ENCODE measurements around the gene SEMA3B.
"Not testable (repeated sequence)": the region's sequence is repeated elsewhere in the genome, so short reads cannot be mapped to it uniquely, and the experiment has no call there.

SEMA3B gene

DNA sequence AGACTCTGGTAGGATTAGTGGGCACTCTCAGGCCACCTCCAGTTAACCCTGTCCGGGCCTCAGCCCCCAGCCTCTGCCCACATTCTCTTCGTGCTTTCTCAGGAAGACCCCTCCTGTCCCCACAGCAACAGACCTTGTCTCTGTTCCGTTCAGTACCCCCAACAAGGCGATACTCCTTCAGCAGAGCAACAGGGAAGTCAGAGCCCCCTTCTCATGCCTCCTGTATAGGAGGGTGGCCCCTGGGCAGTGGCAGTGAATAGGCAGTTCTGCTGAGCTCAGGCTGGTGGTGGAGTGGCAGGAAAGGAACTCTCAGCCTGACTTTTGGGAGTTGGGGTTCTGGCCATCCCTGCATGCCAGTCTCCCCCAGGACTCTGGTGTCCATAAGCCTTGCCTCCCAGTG is 513 bp downstream of the SEMA3B start:
- DNase-seq = no peak
- in situ Hi-C loops (cut with MboI; ENCODE audit: low pct_unique_long_range_greater_than_20kb, low sequenced_read_pairs) = no loop called here

DNA sequence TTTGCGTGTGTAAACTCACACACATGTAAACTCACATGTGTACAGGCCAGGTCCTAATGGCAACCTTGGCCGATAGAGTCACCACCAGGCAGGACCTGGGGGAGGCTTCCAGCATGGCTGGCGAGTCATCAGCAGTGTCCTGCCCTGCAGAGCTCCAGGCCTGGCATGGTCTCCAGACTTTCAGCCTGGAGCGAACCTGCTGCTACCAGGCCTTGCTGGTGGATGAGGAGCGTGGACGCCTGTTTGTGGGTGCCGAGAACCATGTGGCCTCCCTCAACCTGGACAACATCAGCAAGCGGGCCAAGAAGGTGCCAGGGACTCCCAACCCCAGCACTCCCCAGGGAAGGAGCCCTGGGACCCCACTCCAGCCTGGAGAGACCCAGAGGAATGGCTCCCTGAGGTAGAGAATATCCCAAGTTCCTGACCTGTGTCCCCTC is 1.0 kb downstream of the SEMA3B start:
- DNase-seq = no peak

DNA sequence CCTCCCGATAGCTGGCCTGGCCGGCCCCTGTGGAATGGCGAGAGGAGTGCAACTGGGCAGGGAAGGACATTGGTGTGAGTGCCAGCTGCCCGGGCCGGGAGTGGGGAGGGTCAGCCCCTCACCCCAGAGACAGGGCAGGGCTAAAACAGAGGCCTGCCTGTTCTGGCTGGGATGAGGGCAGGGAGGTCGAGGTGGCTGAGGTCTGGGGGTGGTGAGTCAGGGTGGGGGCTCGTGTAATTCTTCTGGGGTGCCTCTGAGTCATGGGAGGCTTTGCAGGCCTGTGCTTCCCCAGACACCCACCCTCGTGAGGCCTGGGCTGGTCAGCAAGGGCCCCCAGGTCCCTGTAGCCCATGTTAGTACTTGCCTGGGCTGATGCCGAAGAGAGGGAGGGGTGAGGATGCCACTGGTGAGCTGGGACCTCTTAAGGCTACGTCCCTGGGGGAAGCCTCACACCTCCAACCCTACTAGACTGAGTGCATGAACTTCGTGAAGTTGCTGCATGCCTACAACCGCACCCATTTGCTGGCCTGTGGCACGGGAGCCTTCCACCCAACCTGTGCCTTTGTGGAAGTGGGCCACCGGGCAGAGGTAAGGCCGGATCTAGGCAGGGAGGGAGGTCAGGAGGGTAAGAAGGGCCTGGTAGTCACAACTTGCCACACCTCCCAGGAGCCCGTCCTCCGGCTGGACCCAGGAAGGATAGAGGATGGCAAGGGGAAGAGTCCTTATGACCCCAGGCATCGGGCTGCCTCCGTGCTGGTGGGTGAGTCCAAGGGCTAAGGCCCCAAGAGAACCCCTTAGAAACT is 1.7 kb downstream of the SEMA3B start:
- in situ Hi-C loops (cut with MboI; ENCODE audit: low pct_unique_long_range_greater_than_20kb, low sequenced_read_pairs) = no loop called here
- no peak for DNase-seq

More for the DNA sequence above, 1.0 kb downstream of the SEMA3B start:
- in situ Hi-C loops (cut with MboI; ENCODE audit: low pct_unique_long_range_greater_than_20kb, low sequenced_read_pairs) = no loop called here

DNA sequence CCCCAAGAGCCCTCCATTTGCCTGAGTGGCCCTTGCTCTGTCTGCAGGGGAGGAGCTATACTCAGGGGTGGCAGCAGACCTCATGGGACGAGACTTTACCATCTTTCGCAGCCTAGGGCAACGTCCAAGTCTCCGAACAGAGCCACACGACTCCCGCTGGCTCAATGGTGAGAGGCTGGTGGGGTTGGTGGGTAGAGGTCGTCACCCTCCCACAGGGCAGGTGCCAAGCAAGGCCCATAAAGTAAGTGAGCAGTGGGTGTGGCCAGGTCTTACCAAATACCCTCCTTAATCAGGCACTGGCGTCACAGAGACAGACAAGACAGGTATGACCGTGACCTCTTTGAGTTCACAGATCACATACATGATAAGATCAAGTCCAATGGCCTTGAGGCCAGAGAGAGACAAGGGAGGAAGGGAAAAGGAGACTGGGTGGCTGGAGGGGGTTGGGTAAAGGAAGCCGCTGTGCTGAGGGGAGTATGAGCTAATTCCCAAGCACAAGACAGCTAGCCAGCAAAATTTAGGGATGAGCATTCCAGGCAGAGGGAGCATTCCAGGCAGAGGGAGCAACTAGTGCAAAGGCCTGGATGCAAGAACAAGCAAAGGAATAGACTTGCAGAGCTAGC is 2.5 kb downstream of the SEMA3B start:
- no peak for DNase-seq
- in situ Hi-C loops (cut with MboI; ENCODE audit: low pct_unique_long_range_greater_than_20kb, low sequenced_read_pairs) = no loop called here

DNA sequence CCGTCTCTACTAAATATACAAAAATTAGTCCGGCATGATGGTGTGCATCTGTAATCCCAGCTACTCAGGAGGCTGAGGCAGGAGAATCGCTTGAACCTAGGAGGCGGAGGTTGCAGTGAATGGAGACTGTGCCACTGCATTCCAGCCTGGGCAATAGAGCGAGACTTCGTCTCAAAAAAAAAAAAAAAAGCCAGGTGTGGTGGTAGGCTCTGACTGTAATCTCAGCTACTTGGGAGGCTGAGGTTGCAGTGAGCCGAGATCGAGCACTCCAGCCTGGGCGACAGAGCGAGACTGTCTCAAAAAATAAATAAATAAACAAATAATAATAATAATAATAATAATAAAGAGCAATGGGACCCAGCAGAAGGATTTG is 3.6 kb downstream of the SEMA3B start:
- DNase-seq; in situ Hi-C loops (cut with MboI; ENCODE audit: low pct_unique_long_range_greater_than_20kb, low sequenced_read_pairs): not testable (repeated sequence)

DNA sequence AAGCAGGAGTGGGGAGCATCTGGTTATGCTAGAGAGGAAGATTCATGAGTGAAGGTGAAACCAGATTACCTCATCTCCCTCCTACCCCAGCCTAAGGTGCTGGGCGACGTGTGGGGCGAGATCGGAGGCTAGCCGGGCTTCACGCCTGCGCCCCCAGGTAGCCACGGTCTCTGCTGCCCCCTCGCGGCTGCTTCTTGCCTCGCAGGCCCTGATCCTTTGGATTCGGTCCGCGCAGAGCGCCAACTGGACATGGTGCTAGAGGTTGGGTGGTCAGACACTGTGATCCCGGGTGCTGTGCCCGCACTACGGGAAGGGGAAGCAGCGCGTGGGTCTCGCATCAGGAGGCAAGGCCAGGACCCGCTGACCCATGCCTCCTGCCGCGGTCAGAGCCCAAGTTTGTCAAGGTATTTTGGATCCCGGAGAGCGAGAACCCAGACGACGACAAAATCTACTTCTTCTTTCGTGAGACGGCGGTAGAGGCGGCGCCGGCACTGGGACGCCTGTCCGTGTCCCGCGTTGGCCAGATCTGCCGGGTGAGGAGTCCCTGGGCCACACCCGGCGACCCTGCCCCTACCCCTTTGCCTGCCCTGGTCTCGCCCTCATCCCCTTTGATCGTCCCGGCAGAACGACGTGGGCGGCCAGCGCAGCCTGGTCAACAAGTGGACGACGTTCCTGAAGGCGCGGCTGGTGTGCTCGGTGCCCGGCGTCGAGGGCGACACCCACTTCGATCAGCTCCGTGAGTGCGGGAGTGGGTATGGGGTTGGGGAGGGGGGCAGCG is 4.2 kb downstream of the SEMA3B start:
- in situ Hi-C loops (cut with MboI; ENCODE audit: low pct_unique_long_range_greater_than_20kb, low sequenced_read_pairs) = no loop called here
- peak; percentile 84 for DNase-seq

DNA sequence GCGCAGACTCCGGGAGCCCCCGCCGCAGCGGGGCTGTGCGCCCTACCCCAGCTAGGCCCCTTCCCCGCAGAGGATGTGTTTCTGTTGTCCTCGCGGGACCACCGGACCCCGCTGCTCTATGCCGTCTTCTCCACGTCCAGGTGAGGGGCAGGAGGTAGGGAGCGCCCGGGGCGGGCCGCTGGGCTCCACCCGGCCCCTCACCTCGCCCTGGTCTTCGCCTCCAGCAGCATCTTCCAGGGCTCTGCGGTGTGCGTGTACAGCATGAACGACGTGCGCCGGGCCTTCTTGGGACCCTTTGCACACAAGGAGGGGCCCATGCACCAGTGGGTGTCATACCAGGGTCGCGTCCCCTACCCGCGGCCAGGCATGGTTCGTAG is 4.7 kb downstream of the SEMA3B start:
- no peak for DNase-seq
- in situ Hi-C loops (cut with MboI; ENCODE audit: low pct_unique_long_range_greater_than_20kb, low sequenced_read_pairs) = no loop called here

DNA sequence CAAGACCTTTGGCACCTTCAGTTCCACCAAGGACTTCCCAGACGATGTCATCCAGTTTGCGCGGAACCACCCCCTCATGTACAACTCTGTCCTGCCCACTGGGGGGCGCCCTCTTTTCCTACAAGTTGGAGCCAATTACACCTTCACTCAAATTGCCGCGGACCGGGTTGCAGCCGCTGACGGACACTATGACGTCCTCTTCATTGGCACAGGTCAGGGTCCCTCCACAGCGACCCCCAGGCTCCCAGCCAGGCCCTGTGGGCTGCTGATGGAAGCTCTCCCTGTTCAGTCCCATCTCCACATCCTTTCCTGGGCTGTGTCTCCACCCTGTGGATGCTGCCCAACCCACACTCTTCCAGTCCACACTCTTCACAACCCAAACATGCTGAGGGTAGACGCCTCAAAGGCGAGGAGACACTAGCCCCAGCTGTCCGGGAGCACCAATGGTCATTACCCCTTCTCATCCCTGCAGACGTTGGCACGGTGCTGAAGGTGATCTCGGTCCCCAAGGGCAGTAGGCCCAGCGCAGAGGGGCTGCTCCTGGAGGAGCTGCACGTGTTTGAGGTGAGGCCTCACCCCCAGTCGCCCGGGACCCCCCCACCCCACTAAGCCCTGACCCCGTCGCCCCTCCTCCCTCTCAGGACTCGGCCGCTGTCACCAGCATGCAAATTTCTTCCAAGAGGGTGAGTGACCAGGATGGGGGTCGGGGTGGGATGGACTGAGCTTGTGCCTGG is 5.6 kb downstream of the SEMA3B start:
- in situ Hi-C loops (cut with MboI; ENCODE audit: low pct_unique_long_range_greater_than_20kb, low sequenced_read_pairs) = no loop called here

DNA sequence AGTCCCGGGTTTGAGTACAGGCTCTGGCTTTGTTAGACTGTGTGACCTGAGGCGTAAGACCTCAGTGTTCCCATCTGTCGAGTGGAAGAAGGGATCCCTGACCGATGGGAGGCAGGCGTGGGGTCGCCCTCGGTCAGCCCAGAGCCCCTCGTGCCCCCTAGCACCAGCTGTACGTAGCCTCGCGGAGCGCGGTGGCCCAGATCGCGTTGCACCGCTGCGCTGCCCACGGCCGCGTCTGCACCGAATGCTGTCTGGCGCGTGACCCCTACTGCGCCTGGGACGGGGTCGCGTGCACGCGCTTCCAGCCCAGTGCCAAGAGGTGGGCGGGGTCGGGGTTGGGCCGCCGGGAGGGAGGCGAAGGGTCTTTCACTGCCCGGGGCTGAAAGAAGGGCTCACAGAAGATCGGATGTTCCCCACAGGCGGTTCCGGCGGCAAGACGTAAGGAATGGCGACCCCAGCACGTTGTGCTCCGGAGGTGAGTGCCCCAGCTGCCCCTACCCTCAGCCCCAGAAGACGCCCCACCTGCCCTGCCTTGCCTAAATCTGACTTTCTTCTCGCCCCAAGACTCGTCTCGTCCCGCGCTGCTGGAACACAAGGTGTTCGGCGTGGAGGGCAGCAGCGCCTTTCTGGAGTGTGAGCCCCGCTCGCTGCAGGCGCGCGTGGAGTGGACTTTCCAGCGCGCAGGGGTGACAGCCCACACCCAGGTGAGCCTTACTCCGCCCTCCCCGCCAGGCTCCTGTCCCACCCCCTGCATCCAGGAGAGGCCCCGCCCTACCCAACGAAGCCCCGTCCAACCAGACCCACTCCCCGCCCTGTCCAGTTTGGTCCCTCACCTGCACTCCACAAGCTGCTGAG is 6.4 kb downstream of the SEMA3B start:
- in situ Hi-C loops (cut with MboI; ENCODE audit: low pct_unique_long_range_greater_than_20kb, low sequenced_read_pairs) = no loop called here
- no peak for DNase-seq

More for the DNA sequence above, 5.6 kb downstream of the SEMA3B start:
- DNase-seq = peak; percentile 84

DNA sequence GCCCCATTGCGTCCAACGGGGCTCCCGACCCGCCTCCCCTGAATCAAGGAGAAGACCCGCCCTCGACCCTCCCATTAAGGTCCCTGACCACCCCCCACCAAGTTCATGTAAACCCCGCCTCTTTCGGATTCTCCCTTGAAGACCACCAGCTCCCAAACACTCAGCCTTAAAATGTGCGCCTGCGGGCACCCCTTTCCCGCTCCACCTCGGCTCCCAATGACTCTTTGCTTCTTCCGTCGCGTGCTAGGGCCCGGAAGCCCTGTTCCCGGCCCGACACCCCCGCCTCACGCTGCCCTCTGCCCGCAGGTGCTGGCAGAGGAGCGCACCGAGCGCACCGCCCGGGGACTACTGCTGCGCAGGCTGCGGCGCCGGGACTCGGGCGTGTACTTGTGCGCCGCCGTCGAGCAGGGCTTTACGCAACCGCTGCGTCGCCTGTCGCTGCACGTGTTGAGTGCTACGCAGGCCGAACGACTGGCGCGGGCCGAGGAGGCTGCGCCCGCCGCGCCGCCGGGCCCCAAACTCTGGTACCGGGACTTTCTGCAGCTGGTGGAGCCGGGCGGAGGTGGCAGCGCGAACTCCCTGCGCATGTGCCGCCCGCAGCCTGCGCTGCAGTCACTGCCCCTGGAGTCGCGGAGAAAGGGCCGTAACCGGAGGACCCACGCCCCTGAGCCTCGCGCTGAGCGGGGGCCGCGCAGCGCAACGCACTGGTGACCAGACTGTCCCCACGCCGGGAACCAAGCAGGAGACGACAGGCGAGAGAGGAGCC is 7.2 kb downstream of the SEMA3B start:
- no peak for DNase-seq
- in situ Hi-C loops (cut with MboI; ENCODE audit: low pct_unique_long_range_greater_than_20kb, low sequenced_read_pairs) = no loop called here

DNA sequence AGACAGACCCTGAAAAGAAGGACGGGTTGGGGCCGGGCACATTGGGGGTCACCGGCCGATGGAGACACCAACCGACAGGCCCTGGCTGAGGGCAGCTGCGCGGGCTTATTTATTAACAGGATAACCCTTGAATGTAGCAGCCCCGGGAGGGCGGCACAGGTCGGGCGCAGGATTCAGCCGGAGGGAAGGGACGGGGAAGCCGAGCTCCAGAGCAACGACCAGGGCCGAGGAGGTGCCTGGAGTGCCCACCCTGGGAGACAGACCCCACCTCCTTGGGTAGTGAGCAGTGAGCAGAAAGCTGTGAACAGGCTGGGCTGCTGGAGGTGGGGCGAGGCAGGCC is 7.8 kb downstream of the SEMA3B start:
- DNase-seq = no peak
- in situ Hi-C loops (cut with MboI; ENCODE audit: low pct_unique_long_range_greater_than_20kb, low sequenced_read_pairs) = no loop called here

DNA sequence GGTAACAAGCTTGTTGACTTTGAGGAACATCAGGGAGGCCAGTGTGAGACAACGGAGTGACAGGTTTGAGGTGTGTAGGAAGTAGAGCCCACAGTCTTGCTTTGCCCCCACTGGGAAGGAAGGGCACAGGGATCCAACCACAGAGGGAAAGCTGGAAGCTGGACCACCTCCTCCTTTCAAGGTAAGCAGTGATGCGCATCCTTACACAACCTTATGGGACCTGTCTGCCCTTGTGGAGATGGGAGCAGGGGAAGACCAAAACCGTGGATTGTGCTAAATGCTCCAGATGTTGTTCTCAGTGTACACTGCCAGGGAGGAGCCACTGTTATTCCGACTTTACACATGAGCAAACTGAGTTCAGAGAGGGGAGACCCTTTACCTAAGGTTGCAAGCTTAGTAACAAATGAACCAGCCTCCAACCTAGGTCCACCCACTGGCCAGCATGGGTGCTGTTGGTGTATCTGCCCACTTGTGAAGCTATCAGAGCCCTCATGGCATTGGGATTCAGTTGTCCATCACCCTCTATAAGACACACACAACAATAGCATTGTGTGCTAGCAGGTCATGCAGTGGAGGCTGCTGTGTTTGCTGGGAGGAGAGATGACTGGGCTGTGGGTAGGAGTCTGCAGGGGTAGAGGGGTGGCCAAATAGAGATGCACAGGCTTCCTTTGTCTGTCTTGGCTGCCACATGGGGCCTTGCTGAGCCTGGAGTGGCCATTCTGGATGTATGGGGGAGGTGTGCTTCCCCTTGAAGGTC is 9.4 kb downstream of the SEMA3B start:
- in situ Hi-C loops (cut with MboI; ENCODE audit: low pct_unique_long_range_greater_than_20kb, low sequenced_read_pairs) = no loop called here
- DNase-seq = no peak

DNA sequence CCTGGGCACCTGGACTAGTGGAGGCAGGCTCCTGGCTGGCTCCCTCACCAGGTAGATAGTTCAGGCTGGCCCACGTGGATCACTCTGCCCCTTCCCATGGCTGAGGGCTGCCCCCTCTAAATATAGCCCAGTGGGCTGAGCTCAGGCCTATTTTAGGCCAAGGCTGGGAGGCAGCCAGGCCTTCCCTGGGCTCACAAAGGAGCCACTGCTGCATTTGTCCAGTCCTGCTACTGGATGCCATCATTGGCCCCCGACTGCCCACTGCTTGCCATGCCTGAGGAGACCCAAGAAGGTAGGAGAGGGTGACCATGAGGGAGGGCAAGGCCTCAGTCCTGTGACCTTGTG is 9.9 kb downstream of the SEMA3B start, which contains the start of gene LSMEM2:
Gene LSMEM2, plus strand, starts transcription at position 208 of the 345 bp plus-strand sequence. Its CDS starts 27 bp downstream, at position 235.
- in situ Hi-C loops (cut with MboI; ENCODE audit: low pct_unique_long_range_greater_than_20kb, low sequenced_read_pairs) = no loop called here
- no peak for DNase-seq

DNA sequence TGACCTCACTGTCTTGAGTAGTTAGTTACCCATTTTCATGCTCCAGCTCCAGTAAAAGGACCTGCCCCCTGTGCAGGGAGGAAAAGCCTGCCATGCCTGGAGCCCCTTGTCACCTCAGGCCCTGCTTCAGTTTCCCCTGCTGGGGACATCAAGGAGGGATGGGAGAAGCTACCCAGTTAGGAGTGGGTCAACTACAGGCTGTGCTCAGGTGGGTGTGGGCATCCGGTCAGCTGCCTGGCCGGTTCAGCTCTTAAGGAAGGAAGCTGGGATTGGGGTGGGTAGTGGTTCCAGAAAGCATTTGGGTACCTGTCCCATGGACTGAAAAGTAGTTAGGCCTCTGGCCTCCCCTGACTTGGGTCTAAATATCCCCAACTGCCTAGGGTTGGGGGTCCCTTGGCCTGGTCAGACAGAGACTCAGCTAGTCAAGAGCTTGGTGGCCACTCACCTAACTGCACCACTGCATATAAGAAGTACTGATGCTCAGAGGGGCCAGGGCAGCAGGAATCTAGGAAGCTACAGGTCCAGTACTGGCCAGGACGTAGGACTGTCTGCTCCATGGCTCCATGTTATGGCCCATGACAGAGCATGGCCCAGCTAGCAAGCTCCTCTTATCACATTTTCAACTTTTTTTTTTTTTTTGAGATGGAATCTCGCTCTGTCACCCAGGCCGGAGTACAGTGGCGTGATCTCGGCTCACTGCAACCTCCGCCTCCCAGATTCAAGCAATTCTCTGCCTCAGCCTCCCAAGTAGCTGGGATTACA is 10.5 kb downstream of the SEMA3B start:
- in situ Hi-C loops (cut with MboI; ENCODE audit: low pct_unique_long_range_greater_than_20kb, low sequenced_read_pairs) = no loop called here

DNA sequence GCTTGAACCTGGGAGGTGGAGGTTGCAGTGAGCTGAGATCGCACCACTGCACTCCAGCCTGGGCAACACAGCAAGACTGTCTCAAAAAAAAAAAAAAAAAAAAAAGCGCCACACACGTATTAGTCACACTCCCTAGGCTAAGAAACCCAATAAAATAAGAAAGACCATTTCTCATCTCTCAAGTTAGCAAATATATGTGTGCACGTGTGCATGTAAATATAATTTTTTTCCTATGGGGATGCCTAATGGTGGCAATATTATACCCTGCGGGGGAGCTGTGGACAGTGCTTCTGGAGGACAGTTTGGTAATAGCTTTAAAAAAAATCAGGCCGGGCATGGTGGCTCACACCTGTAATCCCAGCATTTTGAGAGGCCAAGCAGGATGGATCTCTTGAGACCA is 15.2 kb downstream of the SEMA3B start:
- in situ Hi-C loops (cut with MboI; ENCODE audit: low pct_unique_long_range_greater_than_20kb, low sequenced_read_pairs); DNase-seq: not testable (repeated sequence)

More for the DNA sequence above, 10.5 kb downstream of the SEMA3B start:
- no peak for DNase-seq

DNA sequence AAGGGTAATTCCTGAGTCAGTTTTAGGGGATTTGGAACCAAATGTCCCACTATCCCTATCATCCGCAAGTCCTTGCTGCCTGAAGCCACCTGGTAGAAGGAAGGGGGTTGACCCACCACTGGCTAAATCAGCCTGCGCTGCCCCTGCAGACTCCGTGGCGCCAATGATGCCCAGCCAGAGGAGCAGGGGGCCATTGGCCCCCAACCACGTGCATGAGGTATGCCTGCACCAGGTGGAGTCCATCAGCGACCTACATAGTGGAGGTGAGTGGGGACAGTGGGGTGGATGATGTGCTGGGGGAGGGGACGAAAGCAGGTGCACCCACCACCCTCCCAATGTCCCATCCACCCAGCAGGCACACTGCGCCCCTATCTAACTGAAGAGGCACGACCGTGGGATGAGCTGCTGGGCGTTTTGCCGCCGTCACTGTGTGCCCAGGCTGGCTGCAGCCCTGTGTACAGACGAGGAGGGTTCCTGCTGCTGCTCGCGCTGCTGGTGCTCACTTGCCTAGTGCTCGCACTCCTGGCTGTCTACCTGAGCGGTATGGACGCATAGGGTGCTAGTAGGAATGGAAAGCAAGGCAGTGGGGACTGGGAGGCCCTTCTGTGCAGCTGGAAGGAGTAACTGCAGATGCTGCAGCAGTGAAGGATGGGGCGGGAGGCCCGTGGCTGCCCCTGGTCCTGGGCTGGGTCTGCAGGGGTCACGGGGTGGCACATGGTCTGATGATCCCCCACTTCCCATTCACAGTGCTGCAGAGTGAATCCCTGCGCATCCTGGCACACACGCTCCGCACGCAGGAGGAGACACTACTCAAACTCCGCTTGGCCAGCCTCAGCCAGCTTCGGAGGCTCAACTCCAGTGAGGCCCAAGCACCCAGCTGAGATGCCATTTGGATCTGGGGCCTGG is 17.6 kb downstream of the SEMA3B start:
- in situ Hi-C loops (cut with MboI; ENCODE audit: low pct_unique_long_range_greater_than_20kb, low sequenced_read_pairs) = no loop called here

More for the DNA sequence above, 17.6 kb downstream of the SEMA3B start:
- DNase-seq = no peak

Measured in KBM-7 (cell line).